Occipital lobe (tissue), 2 donors: ENCODE data around the gene GABRB1. TPM values are rescaled to one million over a fixed set of nuclear protein-coding genes. Genes with fewer than 3 reads are reported as not detected.

Experiments used
- DNase-seq: peaks from one replicate; lab custom pipeline; 2025; lab: John Stamatoyannopoulos, UW
- total RNA-seq: library from RNA; depleted of rRNA; stranded (reverse); fragments of >200 nt; gene quantifications from one replicate; pipeline ENCODE4 v1.2.3, GENCODE V29; 2014

The GABRB1 gene
- total RNA-seq, 1 donor from 2014 or later: 158 TPM

DNA sequence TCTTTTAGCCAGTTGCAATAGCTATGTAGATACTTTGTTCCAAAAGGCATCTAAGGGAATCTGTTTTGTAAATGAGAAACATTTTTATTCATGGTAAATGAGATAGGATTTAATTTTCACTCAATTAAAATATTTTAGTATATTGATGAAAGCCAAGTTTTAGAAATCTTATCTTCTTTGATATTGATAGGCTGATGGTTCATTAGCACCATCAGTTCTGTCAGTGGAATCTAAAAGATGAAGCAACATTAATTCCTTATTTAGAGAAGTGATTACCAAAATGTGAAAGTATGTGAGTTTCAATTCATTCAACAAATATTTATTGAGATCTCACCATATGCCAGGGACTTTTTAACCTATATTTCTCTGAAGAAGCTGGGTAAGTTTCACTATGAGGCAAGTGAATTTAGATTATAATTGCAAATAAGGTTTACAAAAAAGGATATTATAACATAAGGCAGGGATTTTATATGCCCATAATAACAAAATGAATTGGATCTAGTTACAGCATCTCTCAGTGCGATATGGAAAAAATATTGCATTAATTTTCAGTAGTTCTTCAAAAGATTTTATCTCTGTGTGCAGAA lies 79.3 kb downstream of the GABRB1 start:
- no peak for DNase-seq

- DNase-seq: no peak
These were observed 87.0 kb downstream of the GABRB1 start for GRCh38 chr4:47118192-47118929.

DNA sequence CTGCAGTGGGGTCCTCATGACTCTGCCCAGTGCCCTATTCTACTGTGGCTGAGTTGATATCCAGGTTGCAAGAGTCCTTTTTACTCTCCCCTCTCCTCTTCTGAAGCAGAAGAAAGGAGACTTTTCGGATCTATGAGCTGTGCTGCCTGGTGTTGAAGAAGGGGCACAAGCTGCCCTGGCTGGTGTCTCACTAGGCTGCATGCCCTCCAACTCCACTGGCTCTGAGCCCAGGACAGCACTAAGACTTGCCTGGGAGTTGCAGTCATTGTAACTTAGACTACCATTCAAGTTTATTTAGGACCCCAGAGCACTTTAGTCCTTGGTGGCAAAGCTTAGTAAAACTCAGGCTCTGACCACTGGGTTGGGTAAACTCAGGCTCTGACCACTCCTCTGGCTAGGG lies 89.4 kb downstream of the GABRB1 start:
- DNase-seq: no peak

DNA sequence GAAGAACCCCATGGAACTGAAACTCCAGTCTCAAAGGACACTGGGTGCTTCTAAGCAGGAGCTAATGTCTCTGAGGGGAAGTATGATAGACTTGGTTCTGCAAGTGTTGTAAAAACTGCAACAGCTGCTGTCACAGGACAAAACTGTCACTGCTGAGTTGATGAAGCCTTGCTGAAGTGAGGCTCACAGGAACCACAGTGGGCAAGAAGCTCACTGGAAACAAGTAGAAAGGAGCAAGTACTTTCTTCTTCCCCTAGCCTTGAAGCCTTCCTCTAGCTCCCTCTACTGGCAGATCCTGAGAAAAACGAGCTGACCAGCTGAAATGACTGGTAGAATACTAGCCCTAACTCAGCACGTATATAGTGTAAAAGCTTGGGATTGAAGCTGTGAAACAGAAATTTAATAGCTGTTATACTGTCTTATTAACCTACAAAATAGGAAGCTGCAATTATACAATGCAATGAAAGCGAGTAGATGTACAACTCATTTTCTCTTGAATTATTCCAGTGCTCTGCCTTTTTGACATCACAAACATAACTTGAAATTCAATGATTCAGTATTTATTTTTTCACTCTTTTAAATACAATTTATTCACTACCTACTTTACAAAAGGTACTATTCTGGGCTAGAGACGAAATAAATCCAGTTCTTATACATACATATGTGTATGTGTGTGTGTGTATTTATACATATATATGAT lies 91.4 kb downstream of the GABRB1 start:
- peak; percentile 56 for DNase-seq

- DNase-seq: no peak
These were observed 97.6 kb downstream of the GABRB1 start for GRCh38 chr4:47128991-47129390.

DNA sequence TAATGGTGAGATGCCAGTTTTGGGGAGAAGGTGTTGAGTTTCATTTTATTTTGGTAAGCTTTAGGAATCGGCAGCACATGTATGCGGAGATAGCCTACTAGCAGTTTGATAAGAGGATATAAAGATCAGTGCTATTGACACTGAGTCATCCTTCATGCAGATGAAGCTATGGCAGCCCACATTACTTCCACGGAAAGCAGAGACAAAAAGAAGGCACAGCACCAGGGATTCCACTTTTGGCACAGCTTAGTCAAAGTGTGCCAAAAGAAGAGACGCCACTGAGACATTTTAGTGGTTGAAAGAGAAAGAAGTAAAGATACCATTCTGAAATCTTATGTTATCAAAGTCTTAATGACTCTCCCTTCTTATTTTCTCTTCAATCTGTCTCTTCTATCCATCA lies 103.8 kb downstream of the GABRB1 start:
- no peak for DNase-seq

DNA sequence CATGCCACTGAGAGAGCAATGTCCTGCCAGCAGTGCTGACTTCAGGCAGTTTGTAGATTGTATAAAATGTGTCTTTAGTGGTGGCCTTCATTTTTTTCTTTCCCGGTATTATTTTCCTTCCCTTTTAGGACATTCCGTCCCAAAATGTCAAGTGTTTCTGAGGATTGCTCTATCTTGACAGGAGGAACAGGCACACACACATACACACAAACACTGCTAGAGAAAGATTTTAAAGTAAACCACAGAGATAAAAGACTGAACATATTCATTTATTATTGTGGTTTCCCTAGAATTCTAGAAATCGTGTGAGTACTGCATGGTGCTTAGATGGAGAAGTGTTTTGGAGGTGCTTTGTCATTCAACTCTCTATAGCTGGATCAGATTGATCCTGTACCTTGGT lies 111.9 kb downstream of the GABRB1 start:
- DNase-seq: no peak

GRCh38 chr4:47145630-47146029 lies 114.3 kb downstream of the GABRB1 start:
- DNase-seq: no peak

DNA sequence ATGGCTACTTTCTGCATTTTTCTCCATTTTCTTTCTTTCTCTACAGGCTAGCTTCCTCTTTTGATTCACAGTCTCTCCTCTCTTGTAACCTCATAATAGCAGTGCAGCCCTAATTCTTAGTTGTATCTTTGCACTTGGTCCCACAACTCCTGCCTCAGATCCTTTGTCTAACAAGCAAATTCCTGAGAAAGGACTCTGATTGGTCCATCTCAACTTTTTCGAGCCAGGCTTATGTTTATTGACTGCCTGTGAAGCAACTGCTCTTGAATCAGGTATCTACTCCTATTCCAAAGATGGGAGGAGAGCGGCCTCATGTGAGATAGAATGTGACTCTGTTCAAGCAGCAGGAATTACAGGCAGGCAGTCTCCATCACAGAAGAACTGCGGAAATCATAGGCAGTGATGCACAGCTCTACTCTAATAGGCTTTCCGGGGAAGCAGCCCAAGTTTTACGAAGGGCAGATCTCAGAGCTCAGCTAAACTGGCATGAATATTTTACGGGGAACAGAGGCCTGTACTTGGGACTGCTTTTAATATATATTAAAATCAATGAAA lies 123.5 kb downstream of the GABRB1 start:
- DNase-seq: peak; percentile 1

DNA sequence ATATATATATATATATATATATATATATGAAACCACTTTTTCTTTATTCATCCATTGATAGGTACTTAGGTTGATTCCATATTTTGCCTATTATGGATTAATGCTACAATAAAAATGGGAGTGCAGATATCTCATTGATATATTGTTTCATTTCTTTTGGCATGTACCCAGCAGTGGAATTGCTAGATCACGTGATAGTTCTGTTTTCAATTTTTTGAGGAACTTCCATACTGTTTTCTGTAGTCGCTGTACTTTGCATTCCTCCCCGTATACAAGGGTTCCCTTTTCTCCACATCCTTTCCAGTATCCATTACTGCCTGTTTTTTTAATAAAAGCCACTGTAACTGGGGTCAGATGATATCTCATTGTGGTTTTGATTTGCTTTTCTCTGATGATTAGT lies 124.6 kb downstream of the GABRB1 start:
- no peak for DNase-seq

DNA sequence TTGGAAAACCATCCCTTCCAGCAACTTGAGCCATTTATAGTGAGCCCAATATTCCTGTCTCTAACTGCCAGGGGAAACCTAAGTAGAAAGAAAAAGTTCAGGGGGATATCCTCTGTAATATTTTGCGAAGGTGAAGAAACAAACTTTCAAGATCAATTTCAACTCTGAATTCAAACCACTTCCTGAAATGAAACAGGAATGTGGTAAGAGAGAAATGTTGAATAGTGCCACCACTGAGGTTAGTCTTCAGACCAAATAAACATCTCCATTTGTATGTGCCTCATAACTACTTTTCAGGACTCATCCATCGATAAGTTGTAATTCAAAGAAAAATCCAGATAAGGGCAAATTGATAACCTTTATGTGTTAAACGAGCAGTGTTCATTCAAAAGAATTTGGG lies 128.7 kb downstream of the GABRB1 start:
- DNase-seq: no peak

DNA sequence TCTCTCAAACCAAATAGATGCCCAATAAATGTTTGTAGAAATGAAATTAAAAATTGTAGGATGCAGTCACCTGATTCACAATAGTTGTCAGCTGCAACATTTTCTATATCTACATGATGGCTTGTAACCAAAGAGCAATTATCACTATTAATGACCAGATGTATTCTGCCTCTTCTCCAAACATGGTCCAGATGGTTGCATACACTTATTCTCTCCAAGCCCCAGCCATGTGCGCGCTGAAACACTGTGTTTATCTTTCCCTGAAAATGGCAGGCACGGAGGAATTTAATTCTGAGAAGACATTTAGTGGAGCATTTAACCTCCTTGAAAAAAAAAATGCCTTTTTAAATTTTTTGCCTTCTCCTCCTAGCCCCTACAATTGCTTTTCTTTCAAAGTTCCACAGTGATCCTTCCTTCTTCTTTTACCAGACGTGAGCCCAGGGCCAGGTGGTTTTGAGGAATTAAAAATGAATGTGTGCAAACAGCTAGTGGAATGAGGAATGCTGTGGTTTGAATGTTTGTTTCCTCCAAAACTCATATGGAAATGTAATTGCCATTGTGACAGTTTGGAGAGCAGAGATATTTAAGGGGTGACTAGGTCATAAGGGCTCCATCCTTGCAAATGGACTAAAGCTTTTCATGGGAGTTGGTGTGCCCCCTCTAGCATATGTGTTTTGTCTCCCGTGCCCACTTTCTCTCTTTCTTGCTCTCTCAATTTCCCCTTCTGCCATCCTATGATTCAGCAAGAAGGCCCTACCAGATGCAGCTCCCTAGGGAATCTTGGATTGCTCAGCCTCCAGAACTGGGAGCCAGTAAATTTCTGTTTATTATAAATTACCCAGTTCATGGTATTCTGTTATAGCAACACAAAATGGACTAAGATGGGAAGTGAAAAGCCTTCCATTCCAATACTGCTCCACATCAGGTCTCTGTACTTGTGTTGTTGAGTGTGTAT lies 136.0 kb downstream of the GABRB1 start:
- DNase-seq: no peak

DNA sequence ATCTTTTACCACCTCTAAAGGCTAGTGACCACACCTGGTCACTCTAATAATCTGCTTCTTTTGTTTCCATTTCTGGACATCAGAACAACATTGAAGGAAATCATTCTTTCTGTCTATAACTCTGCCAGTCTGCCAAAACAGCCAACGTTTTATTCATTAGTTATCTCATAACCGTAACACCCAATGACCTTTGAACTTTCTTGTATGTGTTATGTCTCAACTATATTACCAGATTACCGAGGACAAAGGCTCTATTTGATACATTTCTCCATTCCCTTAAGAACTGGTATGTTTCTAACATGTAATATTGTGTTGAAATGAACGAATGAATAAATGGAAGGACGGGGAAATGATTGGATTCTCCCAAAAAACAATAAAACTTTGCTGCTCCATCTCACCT lies 152.7 kb downstream of the GABRB1 start:
- no peak for DNase-seq

- DNase-seq: no peak
These were observed 154.4 kb downstream of the GABRB1 start for GRCh38 chr4:47185761-47186160.

GRCh38 chr4:47187608-47188007 lies 156.2 kb downstream of the GABRB1 start:
- DNase-seq: no peak

DNA sequence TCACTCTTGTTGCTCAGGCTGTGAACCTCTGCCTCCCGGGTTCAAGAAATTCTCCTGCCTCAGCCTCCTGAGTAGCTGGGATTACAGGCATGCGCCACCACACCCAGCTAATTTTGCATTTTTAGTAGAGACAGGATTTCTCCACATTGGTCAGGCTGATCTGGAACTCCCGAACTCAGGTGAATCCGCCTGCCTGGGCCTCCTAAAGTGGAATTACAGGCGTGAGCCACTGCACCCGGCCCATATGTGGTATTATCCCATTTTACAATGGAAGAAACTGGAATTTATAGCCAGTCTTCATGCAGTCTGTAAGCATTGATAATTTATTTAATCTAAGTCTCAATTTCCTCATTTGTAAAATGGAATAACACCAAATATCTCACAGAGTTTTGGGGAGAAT lies 161.8 kb downstream of the GABRB1 start:
- no peak for DNase-seq

DNA sequence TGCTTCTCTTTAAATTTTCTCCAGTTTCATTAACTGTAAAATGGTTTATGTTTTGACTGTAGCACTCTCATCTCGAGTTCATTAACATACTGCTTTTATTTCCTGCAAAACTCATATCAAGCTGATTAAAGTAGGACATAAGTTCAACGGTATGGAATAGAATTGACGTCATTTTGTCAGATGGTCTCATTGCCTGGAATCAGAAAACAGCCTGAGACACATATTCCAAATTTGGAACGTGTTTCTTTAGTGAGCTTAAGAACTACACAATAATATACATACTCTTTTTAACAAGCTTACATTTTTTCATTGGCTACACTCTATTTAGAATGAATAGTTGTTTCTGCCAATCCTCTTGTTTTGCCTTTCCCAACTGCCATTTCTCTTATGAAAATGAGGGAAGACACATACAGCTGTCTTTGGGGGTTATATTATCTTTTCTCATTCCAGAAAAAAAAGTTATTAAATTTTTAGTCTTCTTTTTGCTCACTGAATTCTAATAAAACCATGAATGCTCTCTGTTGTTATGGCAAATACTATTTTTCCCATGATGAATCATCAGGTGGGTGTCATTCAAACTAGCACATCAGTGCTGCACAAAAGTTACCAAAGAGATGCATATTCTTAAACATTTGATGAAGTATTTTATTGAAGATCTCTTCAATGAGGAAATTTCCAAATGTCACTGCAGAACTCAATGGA lies 162.8 kb downstream of the GABRB1 start:
- DNase-seq: no peak

DNA sequence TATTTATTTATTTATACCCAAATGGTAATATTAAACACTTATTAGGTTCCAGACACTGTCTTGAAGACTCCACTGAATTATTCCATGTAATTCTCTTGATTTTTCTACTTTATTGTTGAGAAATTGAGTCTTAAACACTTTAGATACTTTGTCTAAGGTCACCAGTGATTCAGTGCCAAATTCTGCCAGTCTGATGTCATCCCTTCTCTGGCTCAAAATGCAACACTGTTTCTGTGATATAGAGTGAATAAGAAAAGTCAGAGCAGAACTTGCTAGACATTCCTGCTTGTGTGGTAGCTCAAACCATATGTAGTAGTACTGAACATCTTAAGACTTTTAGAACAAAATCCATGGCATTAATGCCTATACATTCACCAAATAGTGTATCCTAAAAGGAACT lies 164.3 kb downstream of the GABRB1 start:
- DNase-seq: no peak

- DNase-seq: no peak
These were observed 167.4 kb downstream of the GABRB1 start for GRCh38 chr4:47198791-47199190.

- peak; percentile 45 for DNase-seq
These were observed 172.2 kb downstream of the GABRB1 start for GRCh38 chr4:47203593-47203992.

DNA sequence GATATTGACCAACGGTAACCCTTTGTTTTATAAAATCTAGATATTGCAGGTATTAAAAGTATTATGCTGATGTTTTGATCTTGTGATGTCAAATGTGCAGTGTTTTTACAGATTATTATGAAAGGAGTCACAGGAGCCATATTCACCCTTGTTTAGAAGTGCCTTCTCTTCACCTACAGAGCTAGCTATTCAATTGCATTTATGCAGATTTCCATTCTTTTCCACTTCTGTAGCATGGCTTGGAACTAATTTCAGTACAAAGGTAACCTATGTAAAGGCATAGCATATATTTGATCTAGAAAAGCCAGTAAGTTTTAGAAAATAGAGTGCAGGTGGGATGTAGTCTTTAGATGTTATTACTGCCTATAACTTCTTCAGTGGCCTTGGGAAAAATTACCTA lies 176.2 kb downstream of the GABRB1 start:
- DNase-seq: no peak
